ENCODE measurements around the gene GLB1L2. TPM values are rescaled to one million over a fixed set of nuclear protein-coding genes. Genes with fewer than 3 reads are reported as not detected.

Gene GLB1L2
- total RNA-seq, 1 donor = not detected

GRCh38 chr11:134365011-134365925 is 33.5 kb downstream of the GLB1L2 start:
- no peak overlapping the region for H3K4me3 ChIP-seq (ENCODE audit: low read depth, low read length)
- no peak for DNase-seq (ENCODE audit: low read depth)
- no peak for TF ChIP-seq CTCF (IDR thresholded peaks at IDR 0.05; ENCODE audit: insufficient read depth, low read length)

DNA sequence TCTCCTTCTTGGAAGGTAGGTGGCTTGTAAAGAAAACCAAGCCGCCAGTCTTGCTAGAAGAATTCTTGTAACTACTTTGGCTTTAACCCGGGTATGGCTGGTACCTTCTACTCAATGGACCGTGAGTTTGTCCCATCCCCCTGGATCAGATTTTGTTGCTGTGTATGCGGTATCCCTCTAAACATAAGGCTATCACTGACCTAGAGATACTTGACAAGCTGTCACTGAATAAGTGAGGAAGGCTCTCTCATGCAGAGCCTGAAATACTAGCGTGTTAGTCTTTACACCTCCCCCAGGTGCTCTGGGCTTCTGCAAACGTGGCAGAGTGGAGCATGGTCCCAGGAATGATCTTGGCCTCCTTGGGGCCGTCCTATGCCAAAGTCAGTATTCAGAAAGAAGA is 34.5 kb downstream of the GLB1L2 start:
- no peak for DNase-seq (ENCODE audit: low read depth)
- H3K4me3 ChIP-seq (ENCODE audit: low read depth, low read length) = no peak overlapping the region
- TF ChIP-seq CTCF (IDR thresholded peaks at IDR 0.05; ENCODE audit: insufficient read depth, low read length) = no peak

GRCh38 chr11:134367781-134368180 is 36.0 kb downstream of the GLB1L2 start:
- no peak overlapping the region for H3K4me3 ChIP-seq (ENCODE audit: low read depth, low read length)
- TF ChIP-seq CTCF (IDR thresholded peaks at IDR 0.05; ENCODE audit: insufficient read depth, low read length) = no peak
- no peak for DNase-seq (ENCODE audit: low read depth)

- H3K4me3 ChIP-seq (ENCODE audit: low read depth, low read length) = no peak overlapping the region
- no peak for TF ChIP-seq CTCF (IDR thresholded peaks at IDR 0.05; ENCODE audit: insufficient read depth, low read length)
- no peak for DNase-seq (ENCODE audit: low read depth)
Measured at GRCh38 chr11:134369656-134370525, 38.1 kb downstream of the GLB1L2 start.

DNA sequence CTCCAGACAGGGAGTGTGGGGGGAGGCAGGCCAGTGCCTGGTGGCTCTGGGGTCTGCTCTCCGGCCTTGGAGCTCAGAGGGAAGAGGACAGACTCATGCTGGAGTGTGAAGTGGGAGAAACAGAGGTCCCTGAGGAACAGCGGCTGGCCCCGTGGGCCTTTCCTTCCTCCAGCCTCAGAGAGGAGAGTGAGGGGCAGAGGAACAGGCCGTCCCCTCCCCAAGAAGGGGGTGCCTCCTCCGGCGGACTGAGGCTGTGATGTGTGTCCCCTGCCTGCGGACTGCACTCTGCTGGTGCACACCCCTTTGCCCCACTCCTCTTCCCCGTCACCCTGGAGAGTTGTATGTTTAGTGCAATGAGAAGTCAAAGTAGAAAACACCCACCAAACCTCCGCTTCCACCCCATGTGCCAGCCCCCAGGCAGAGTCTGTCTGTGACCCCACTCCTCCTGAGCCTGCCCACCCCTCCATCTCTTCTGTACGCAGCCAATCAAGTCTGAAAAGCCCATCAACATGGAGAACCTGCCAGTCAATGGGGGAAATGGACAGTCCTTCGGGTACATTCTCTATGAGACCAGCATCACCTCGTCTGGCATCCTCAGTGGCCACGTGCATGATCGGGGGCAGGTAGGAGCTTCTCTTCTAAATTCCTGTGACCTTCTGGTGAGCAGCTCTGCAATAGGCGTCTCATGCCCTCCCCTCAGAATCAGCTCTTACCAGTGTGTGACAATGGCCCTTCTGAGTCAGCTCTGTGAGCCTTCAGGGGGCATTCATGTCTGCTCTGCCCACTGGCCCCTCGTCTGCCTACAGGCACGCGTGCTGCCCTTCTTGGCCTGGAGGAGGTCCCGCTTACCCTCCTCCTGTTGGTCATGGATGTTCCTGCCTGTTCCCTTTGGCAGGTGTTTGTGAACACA is 39.0 kb downstream of the GLB1L2 start:
- no peak for DNase-seq (ENCODE audit: low read depth)
- H3K4me3 ChIP-seq (ENCODE audit: low read depth, low read length) = no peak overlapping the region
- TF ChIP-seq CTCF (IDR thresholded peaks at IDR 0.05; ENCODE audit: insufficient read depth, low read length) = no peak
